GM13976 (cell line): ENCODE measurements around the gene PHACTR1.

ENCODE experiments used
- DNase-seq: peaks from one replicate; pipeline ENCODE4 v3.0.0; 2012; ENCODE audit warnings: low spot score
- in situ Hi-C: fragments of 300-500 bp; cut with MboI; formaldehyde crosslinking; loops from one replicate; pipeline ENCODE4 v1.12.0; 2022; ENCODE audit warnings: low sequenced_read_pairs, mixed read lengths, inconsistent platforms; ENCODE audit not compliant: unreplicated experiment
- TF ChIP-seq, protein P1 (sequence below): IDR thresholded peaks from 2 replicates; pipeline ENCODE4 v1.5.1; 2012; ENCODE audit warnings: borderline replicate concordance, mild to moderate bottlenecking; ENCODE audit not compliant: insufficient read depth; ENCODE audit errors: extremely low read depth, missing control alignments, control extremely low read depth

Gene PHACTR1

GRCh38 chr6:13216236-13217014 lies 499.9 kb downstream of the PHACTR1 start:
- TF ChIP-seq, protein P1, sequence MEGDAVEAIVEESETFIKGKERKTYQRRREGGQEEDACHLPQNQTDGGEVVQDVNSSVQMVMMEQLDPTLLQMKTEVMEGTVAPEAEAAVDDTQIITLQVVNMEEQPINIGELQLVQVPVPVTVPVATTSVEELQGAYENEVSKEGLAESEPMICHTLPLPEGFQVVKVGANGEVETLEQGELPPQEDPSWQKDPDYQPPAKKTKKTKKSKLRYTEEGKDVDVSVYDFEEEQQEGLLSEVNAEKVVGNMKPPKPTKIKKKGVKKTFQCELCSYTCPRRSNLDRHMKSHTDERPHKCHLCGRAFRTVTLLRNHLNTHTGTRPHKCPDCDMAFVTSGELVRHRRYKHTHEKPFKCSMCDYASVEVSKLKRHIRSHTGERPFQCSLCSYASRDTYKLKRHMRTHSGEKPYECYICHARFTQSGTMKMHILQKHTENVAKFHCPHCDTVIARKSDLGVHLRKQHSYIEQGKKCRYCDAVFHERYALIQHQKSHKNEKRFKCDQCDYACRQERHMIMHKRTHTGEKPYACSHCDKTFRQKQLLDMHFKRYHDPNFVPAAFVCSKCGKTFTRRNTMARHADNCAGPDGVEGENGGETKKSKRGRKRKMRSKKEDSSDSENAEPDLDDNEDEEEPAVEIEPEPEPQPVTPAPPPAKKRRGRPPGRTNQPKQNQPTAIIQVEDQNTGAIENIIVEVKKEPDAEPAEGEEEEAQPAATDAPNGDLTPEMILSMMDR: no peak
- DNase-seq: no peak
- in situ Hi-C loops: no loop called here

DNA sequence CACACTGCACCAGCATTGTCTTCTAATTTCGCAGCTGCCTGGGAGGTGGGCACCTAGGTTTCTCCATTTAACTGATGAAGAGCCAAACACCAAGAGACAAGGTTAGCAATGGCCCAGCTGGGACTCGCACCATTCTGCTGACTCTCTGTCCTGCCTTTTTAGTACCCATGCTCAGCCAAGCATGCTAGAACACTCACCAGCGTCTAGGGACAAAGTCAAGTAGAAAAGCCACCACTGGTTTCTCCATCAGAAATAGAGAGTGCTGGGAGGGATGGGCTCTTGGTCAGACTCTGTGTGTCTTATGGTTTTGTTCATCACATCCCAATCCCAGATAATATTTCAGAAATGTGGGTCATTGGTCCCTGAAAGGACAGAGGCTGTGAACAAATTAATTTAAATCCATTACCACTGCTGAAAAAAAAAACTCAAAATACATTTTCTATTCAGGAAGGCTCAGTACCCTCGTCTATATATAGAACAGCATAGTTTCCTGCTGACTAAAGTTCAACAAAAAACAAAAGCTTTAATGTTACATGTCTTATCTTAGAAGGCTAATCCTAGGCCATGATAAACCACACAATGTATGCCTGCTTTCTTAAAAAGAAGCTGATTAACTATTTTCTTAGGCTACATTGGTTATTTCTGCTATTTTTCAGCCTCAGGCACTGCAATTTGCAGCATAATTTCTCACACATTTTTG lies 500.8 kb downstream of the PHACTR1 start:
- in situ Hi-C loops: no loop called here
- TF ChIP-seq, protein P1: no peak
- DNase-seq: no peak

GRCh38 chr6:13220266-13220665 lies 503.7 kb downstream of the PHACTR1 start:
- TF ChIP-seq, protein P1: no peak
- DNase-seq: no peak
- in situ Hi-C loops: no loop called here

GRCh38 chr6:13222048-13222447 lies 505.5 kb downstream of the PHACTR1 start:
- in situ Hi-C loops: no loop called here
- TF ChIP-seq, protein P1: no peak
- DNase-seq: no peak

DNA sequence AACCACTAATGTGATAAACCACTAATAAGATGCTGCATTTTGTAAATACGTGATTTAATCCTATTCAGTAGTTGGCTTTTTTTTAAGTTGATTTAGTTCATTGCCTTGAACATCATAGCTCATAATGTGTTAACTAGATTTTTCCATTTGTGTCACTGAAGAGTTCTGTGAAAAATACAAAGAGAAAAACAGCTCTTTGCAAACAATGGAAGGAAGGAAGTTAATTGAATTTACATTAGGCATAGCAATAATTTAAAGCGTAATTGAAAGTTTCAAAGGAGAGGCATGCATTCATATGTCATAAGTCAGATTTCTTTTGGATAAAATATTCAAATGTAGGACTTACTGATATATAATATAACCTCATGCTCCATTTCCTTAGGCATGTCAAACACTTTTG lies 509.5 kb downstream of the PHACTR1 start:
- TF ChIP-seq, protein P1: no peak
- no peak for DNase-seq
- in situ Hi-C loops: no loop called here

- TF ChIP-seq, protein P1: no peak
- DNase-seq: no peak
- in situ Hi-C loops: no loop called here
These were observed 512.0 kb downstream of the PHACTR1 start for GRCh38 chr6:13228264-13229204.
